VCaP (cell line): ENCODE data around the gene SEPTIN11.
A peak's percentile ranks its signal among the peaks of the same experiment; 100 is the strongest.

Experiments
- H3K27ac ChIP-seq: fragments of 450-650 bp; 2 replicates; pipeline ENCODE4 v1.5.1; 2017
- TF ChIP-seq, protein P1 (sequence below): fragments of 450-650 bp; conservative IDR thresholded peaks from 2 replicates; pipeline ENCODE4 v1.5.1; 2017; ENCODE audit warnings: mild to moderate bottlenecking, moderate library complexity

SEPTIN11 gene

GRCh38 chr4:76947369-76947768 lies 2.2 kb upstream of the SEPTIN11 start:
- TF ChIP-seq, protein P1, sequence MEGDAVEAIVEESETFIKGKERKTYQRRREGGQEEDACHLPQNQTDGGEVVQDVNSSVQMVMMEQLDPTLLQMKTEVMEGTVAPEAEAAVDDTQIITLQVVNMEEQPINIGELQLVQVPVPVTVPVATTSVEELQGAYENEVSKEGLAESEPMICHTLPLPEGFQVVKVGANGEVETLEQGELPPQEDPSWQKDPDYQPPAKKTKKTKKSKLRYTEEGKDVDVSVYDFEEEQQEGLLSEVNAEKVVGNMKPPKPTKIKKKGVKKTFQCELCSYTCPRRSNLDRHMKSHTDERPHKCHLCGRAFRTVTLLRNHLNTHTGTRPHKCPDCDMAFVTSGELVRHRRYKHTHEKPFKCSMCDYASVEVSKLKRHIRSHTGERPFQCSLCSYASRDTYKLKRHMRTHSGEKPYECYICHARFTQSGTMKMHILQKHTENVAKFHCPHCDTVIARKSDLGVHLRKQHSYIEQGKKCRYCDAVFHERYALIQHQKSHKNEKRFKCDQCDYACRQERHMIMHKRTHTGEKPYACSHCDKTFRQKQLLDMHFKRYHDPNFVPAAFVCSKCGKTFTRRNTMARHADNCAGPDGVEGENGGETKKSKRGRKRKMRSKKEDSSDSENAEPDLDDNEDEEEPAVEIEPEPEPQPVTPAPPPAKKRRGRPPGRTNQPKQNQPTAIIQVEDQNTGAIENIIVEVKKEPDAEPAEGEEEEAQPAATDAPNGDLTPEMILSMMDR = no peak

GRCh38 chr4:76948443-76949275 lies 893 bp upstream of the SEPTIN11 start:
- TF ChIP-seq, protein P1 = no peak
- H3K27ac ChIP-seq = peak overlapping the region; percentile 88

More at GRCh38 chr4:76947369-76947768, 2.2 kb upstream of the SEPTIN11 start:
- no peak overlapping the region for H3K27ac ChIP-seq

DNA sequence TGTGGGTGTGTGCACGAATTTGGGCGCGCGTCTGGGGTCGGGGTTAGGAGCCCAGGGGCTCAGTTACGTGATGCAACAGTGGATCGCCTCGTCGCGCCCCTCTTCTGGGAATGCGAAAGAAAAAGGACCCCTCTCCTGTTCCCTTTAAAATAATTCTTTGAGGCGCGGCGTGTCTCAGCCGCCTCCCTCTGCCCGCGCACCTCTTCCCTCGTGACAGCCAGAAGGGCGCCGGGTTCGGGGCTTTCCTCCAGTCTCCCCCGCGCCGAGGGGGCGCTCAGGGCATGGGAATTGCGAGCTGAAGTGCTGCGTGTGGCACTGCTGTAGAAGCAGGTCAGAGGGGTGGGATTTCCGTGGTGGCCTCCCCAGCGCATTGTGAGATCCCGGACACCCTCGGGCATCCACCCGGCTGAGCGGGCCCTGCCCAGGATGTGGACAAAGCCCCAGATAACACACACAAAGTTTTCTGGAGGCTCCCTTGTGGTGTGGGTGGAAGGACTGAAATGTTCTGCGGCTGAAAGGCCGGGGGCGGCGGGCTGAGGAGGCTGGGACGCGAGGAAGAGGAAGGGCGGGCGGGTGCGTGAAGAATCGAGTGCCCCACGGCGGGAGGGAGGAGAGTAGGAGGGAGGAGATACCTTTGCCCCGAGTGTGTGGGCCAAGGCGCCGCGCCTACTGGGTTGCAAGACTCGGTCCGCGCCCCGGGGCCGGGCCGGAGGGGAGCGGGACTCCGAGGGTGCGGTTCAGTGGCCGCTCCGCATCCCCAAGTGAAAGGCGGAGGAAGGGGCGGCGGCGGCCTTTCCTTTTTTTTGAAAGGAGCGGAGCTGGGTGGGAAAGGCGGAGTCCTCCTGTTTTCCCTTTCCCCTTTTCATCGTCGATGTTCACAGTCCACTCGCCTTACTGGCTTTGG lies 752 bp downstream of the SEPTIN11 start:
- TF ChIP-seq, protein P1 = no peak
- peak overlapping the region; percentile 88 for H3K27ac ChIP-seq

GRCh38 chr4:76950956-76951671 lies 1.6 kb downstream of the SEPTIN11 start:
- TF ChIP-seq, protein P1 = no peak
- H3K27ac ChIP-seq = peak overlapping the region; percentile 88

DNA sequence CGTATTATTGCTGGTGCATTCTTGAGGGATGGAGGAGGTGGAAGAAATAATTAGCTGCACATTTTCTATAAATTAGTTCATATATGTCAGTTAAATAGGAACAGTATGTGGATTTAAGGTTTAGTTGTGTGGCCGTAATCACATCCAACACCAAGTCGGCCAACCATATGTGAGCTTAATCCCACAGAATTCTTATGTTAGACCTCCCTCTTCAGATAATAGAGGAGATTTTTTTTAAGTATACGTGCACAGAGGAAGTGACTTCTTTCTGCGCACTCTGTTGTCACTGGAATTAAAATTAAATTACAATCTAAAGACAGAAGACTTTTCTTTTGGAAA lies 2.1 kb downstream of the SEPTIN11 start:
- TF ChIP-seq, protein P1 = no peak
- H3K27ac ChIP-seq = peak overlapping the region; percentile 88; the same call in 1 of the 2 replicates

DNA sequence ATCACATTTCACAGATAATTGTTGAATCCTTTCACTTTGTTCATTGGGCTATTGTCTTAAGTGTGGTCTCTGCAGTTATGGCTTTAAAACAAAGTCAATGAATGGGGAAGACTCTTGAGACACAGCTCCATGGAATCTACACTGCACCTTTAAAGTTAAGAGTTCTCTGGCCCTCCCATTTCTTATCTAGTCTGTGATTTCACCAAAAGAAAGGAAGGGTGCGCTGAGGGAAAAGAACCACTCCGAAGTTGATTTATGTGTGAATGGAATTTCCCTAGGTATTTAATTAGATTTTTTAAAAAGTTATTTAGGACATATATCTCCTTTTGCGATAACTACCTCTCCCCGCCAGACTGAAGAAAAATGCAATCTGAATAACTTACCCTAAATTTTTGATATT lies 2.5 kb downstream of the SEPTIN11 start:
- TF ChIP-seq, protein P1 = no peak
- H3K27ac ChIP-seq = no peak overlapping the region; the same call in 1 of the 2 replicates
